Activated CD8-positive, alpha-beta memory T cell treated with anti-CD3 and anti-CD28 coated beads, Interleukin-2, amount 50 U/mL, for 24 hours (primary cell): ENCODE results near the gene PHTF2.

Experiments used
- DNase-seq: peaks from one replicate; pipeline ENCODE4 v3.0.0-alpha.2; 2020; ENCODE audit errors: extremely low read depth

The PHTF2 gene

GRCh38 chr7:77931841-77932240, 133.3 kb downstream of the PHTF2 start:
- DNase-seq = no peak

- no peak for DNase-seq
These were observed 134.8 kb downstream of the PHTF2 start for GRCh38 chr7:77933394-77933793.

GRCh38 chr7:77935652-77936348, 137.2 kb downstream of the PHTF2 start:
- no peak for DNase-seq

- no peak for DNase-seq
These were observed 142.1 kb downstream of the PHTF2 start for GRCh38 chr7:77940647-77941046.

- no peak for DNase-seq
These were observed 143.9 kb downstream of the PHTF2 start for GRCh38 chr7:77942431-77942830.

- no peak for DNase-seq
These were observed 145.9 kb downstream of the PHTF2 start for GRCh38 chr7:77944183-77945182.

- DNase-seq = no peak
These were observed 152.0 kb downstream of the PHTF2 start for GRCh38 chr7:77950548-77950947.

- no peak for DNase-seq
These were observed 156.4 kb downstream of the PHTF2 start for GRCh38 chr7:77954773-77955555.

GRCh38 chr7:77958436-77958835, 159.9 kb downstream of the PHTF2 start:
- no peak for DNase-seq

- no peak for DNase-seq
These were observed 160.5 kb downstream of the PHTF2 start for GRCh38 chr7:77959080-77959479.

- no peak for DNase-seq
These were observed 161.8 kb downstream of the PHTF2 start for GRCh38 chr7:77960336-77960735.

- no peak for DNase-seq
These were observed 168.9 kb downstream of the PHTF2 start for GRCh38 chr7:77967429-77967828.

GRCh38 chr7:77971726-77972125, 173.2 kb downstream of the PHTF2 start:
- DNase-seq = no peak

GRCh38 chr7:77975672-77976480, 177.3 kb downstream of the PHTF2 start:
- DNase-seq = no peak

GRCh38 chr7:77979219-77979618, 180.6 kb downstream of the PHTF2 start:
- DNase-seq = no peak

- no peak for DNase-seq
These were observed 181.6 kb downstream of the PHTF2 start for GRCh38 chr7:77980087-77980713.

GRCh38 chr7:77982926-77983550, 184.5 kb downstream of the PHTF2 start:
- no peak for DNase-seq

- DNase-seq = no peak
These were observed 185.4 kb downstream of the PHTF2 start for GRCh38 chr7:77983973-77984372.

GRCh38 chr7:77985232-77985973, 186.8 kb downstream of the PHTF2 start:
- no peak for DNase-seq

- DNase-seq = no peak
These were observed 187.4 kb downstream of the PHTF2 start for GRCh38 chr7:77985974-77986339.
